ENCODE results near the gene PLPP1.

The PLPP1 gene

GRCh38 chr5:55502759-55503158 is 32.0 kb downstream of the PLPP1 start:
- DNase-seq (ENCODE audit: low read depth): no peak

GRCh38 chr5:55498457-55498856 is 36.3 kb downstream of the PLPP1 start:
- no peak for DNase-seq (ENCODE audit: low read depth)

- no peak for DNase-seq (ENCODE audit: low read depth)
These were observed 37.1 kb downstream of the PLPP1 start for GRCh38 chr5:55497712-55498111.

- DNase-seq (ENCODE audit: low read depth): no peak
These were observed 39.5 kb downstream of the PLPP1 start for GRCh38 chr5:55495216-55495615.

GRCh38 chr5:55492449-55492848 is 42.3 kb downstream of the PLPP1 start:
- DNase-seq (ENCODE audit: low read depth): no peak

- no peak for DNase-seq (ENCODE audit: low read depth)
These were observed 49.7 kb downstream of the PLPP1 start for GRCh38 chr5:55485073-55485472.

GRCh38 chr5:55484531-55484930 is 50.2 kb downstream of the PLPP1 start:
- DNase-seq (ENCODE audit: low read depth): no peak

GRCh38 chr5:55483885-55484284 is 50.9 kb downstream of the PLPP1 start:
- no peak for DNase-seq (ENCODE audit: low read depth)

- DNase-seq (ENCODE audit: low read depth): no peak
These were observed 53.4 kb downstream of the PLPP1 start for GRCh38 chr5:55481293-55481855.

- no peak for DNase-seq (ENCODE audit: low read depth)
These were observed 54.0 kb downstream of the PLPP1 start for GRCh38 chr5:55480781-55481180.

GRCh38 chr5:55472642-55473041 is 62.1 kb downstream of the PLPP1 start:
- no peak for DNase-seq (ENCODE audit: low read depth)

GRCh38 chr5:55471468-55471867 is 63.3 kb downstream of the PLPP1 start:
- no peak for DNase-seq (ENCODE audit: low read depth)

- DNase-seq (ENCODE audit: low read depth): no peak
These were observed 64.5 kb downstream of the PLPP1 start for GRCh38 chr5:55470282-55470681.

- DNase-seq (ENCODE audit: low read depth): no peak
These were observed 64.9 kb downstream of the PLPP1 start for GRCh38 chr5:55469839-55470238.

GRCh38 chr5:55467862-55468551 is 66.8 kb downstream of the PLPP1 start:
- no peak for DNase-seq (ENCODE audit: low read depth)

- no peak for DNase-seq (ENCODE audit: low read depth)
These were observed 71.2 kb downstream of the PLPP1 start for GRCh38 chr5:55463613-55464012.

- DNase-seq (ENCODE audit: low read depth): no peak
These were observed 75.2 kb downstream of the PLPP1 start for GRCh38 chr5:55459572-55459971.

GRCh38 chr5:55456216-55456895 is 78.4 kb downstream of the PLPP1 start:
- DNase-seq (ENCODE audit: low read depth): peak; percentile 64

GRCh38 chr5:55454282-55454681 is 80.5 kb downstream of the PLPP1 start:
- no peak for DNase-seq (ENCODE audit: low read depth)

GRCh38 chr5:55453211-55453610 is 81.6 kb downstream of the PLPP1 start:
- DNase-seq (ENCODE audit: low read depth): no peak

GRCh38 chr5:55451976-55452375 is 82.8 kb downstream of the PLPP1 start:
- no peak for DNase-seq (ENCODE audit: low read depth)

GRCh38 chr5:55450050-55450765 is 84.6 kb downstream of the PLPP1 start:
- DNase-seq (ENCODE audit: low read depth): peak; percentile 43
